RWPE1 (cell line): ENCODE results near the gene PTGER2.

Experiments used
- CTCF ChIA-PET: fragments of 350-600 bp; sonication (Branson Sonifier 250); formaldehyde crosslinking; extraction: SDS; loops from one replicate; lab custom pipeline; 2021; lab: Yijun Ruan, JAX
- POLR2A ChIA-PET: fragments of 400-600 bp; formaldehyde crosslinking; extraction: SDS; loops from one replicate; lab custom pipeline; 2020; ENCODE audit warnings: antibody characterized with exemption; ENCODE audit not compliant: low non-redundant PET; lab: Yijun Ruan, JAX
- DNase-seq: peaks from one replicate; pipeline ENCODE4 v3.0.0; 2012; ENCODE audit warnings: low spot score
- H3K27ac ChIP-seq: fragments of 450-650 bp; 2 replicates; pipeline ENCODE4 v1.5.1; 2017
- CTCF ChIP-seq: fragments of 450-650 bp; conservative IDR thresholded peaks from 2 replicates; pipeline ENCODE4 v1.5.1; 2017; ENCODE audit warnings: low read depth, mild to moderate bottlenecking

The PTGER2 gene

GRCh38 chr14:52350445-52350844 lies 36.3 kb downstream of the PTGER2 start:
- no peak for DNase-seq
- CTCF ChIA-PET: no interaction called here
- no peak overlapping the region for H3K27ac ChIP-seq
- no peak for TF ChIP-seq CTCF
- POLR2A ChIA-PET: no interaction called here

- no peak for TF ChIP-seq CTCF
- ChIA-PET POLR2A (no interaction called here), CTCF (no interaction called here)
- no peak overlapping the region for H3K27ac ChIP-seq
- no peak for DNase-seq
Observed at GRCh38 chr14:52351233-52352060, 37.3 kb downstream of the PTGER2 start.

DNA sequence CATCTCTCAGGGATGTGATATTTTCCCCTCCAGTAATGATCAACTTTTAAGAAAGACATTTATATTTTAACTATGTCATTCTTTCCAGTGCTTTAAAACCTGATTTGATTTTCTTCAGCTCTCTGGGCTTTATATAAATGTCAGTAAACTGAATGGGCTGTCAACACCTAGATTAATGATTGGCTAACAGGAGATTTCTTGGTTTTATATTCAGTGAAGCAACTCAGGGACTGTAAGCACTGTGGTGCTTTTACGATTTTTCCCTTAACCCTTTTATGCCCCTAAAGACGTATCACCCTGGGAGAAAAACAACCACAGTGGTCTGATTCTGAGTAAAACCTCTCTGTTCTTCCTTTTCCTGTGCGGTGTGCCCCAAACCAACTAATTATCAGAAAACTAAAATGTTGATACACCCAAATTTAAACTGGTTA lies 38.0 kb downstream of the PTGER2 start:
- no peak for TF ChIP-seq CTCF
- no peak for DNase-seq
- H3K27ac ChIP-seq: no peak overlapping the region
- POLR2A ChIA-PET: no interaction called here
- CTCF ChIA-PET: no interaction called here

GRCh38 chr14:52352569-52352968 lies 38.5 kb downstream of the PTGER2 start:
- CTCF ChIA-PET: no interaction called here
- DNase-seq: no peak
- TF ChIP-seq CTCF: no peak
- no peak overlapping the region for H3K27ac ChIP-seq
- POLR2A ChIA-PET: no interaction called here

DNA sequence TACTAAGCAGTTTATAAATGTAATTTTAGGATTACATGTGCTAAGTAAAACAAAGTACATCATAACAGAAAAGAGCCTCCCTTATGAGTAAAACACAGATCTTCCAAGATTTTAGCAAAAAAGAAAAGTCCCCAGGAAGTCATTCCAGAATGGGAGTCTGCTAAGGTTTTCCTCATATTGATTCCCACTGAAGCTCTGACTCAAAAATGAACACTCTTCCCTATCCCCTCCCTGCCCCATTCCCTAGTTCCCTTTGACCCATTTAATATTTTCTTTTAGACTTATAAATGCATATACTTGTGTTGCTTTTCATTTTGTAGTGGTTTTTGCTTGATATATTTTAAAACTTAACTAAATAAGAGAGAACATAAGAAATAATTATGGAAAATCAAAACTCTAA lies 40.1 kb downstream of the PTGER2 start:
- ChIA-PET POLR2A (no interaction called here), CTCF (no interaction called here)
- no peak for DNase-seq
- no peak for TF ChIP-seq CTCF
- no peak overlapping the region for H3K27ac ChIP-seq

DNA sequence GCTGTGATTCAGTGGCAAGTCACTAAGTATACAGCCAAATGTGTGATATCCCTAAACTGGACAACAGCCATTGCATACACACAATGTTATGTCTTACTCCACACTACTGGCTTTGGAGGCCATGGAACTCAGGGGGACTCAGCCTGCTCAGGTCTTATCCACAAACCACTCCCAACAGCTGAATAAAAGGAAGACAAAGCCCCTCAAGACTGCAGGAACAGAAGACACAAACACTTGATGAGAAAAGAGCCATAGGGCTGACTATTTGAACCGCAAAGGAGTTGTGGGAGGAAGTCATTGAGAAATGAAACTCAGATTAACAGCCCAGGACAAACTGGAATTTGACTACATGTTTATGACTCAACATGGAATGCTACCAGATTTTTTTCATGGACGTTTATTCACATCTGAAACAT lies 40.9 kb downstream of the PTGER2 start:
- no peak for TF ChIP-seq CTCF
- ChIA-PET CTCF (interaction anchor here (0.6 kb wide), 1 partner anchor 10 kb away, joined by 4 read pairs; no protein-coding TSS in a partner anchor), POLR2A (no interaction called here)
- peak; percentile 60 for DNase-seq
- no peak overlapping the region for H3K27ac ChIP-seq
